Activated CD8-positive, alpha-beta memory T cell treated with anti-CD3 and anti-CD28 coated beads for 4 hours (primary cell): Measurements from ENCODE around the gene TMEM63A.
A peak's percentile ranks its signal among the peaks of the same experiment; 100 is the strongest.

Experiments
- DNase-seq, 2 donors: peaks; one replicate each; pipeline ENCODE4 v3.0.0-alpha.2; 2020; ENCODE audit warnings: low read depth in 2 of 2

Gene TMEM63A

GRCh38 chr1:225886159-225887029 lies 4.2 kb upstream of the TMEM63A start:
- no peak for DNase-seq

GRCh38 chr1:225885336-225885735 lies 3.2 kb upstream of the TMEM63A start:
- no peak for DNase-seq

GRCh38 chr1:225883616-225884265 lies 1.6 kb upstream of the TMEM63A start:
- DNase-seq: no peak

- DNase-seq: no peak
Measured at GRCh38 chr1:225882694-225883615, 775 bp upstream of the TMEM63A start.

- peak in 1 of 2 donors; percentile 25 for DNase-seq
Measured at GRCh38 chr1:225881081-225881958, 860 bp downstream of the TMEM63A start.

- no peak for DNase-seq
Measured at GRCh38 chr1:225880636-225881035, 1.5 kb downstream of the TMEM63A start.

GRCh38 chr1:225880222-225880588 lies 2.0 kb downstream of the TMEM63A start:
- no peak for DNase-seq

- DNase-seq: no peak
Measured at GRCh38 chr1:225879521-225880221, 2.5 kb downstream of the TMEM63A start.

- DNase-seq: no peak
Measured at GRCh38 chr1:225878282-225878681, 3.9 kb downstream of the TMEM63A start.

- DNase-seq: no peak
Measured at GRCh38 chr1:225877580-225877979, 4.6 kb downstream of the TMEM63A start.

GRCh38 chr1:225876900-225877510 lies 5.2 kb downstream of the TMEM63A start:
- no peak for DNase-seq

- no peak for DNase-seq
Measured at GRCh38 chr1:225875044-225875815, 7.0 kb downstream of the TMEM63A start.

- no peak for DNase-seq
Measured at GRCh38 chr1:225874431-225874830, 7.7 kb downstream of the TMEM63A start.

GRCh38 chr1:225873281-225873850 lies 8.8 kb downstream of the TMEM63A start:
- DNase-seq: no peak

GRCh38 chr1:225872075-225872430 lies 10.1 kb downstream of the TMEM63A start:
- DNase-seq: no peak

GRCh38 chr1:225871359-225872074 lies 10.7 kb downstream of the TMEM63A start:
- DNase-seq: no peak

GRCh38 chr1:225870911-225871310 lies 11.3 kb downstream of the TMEM63A start:
- no peak for DNase-seq

- no peak for DNase-seq
Measured at GRCh38 chr1:225868631-225869330, 13.4 kb downstream of the TMEM63A start.
